GM12865 (cell line): Measurements from ENCODE around the gene EXOC8.
A peak's percentile ranks its signal among the peaks of the same experiment; 100 is the strongest.

Experiments used
- DNase-seq: peaks from one replicate; pipeline ENCODE4 v3.0.0; 2010; ENCODE audit warnings: low read depth
- H3K4me3 ChIP-seq: 2 replicates; pipeline ENCODE4 v1.5.1; 2011; ENCODE audit warnings: mild to moderate bottlenecking, low read depth, low read length, control low read depth
- TF ChIP-seq, protein P1 (sequence below): IDR thresholded peaks from 2 replicates; pipeline ENCODE4 v1.5.1; 2011; ENCODE audit warnings: low read length, control low read depth, low read depth, inconsistent platforms; ENCODE audit not compliant: insufficient read depth; ENCODE audit errors: missing control alignments

Gene EXOC8

DNA sequence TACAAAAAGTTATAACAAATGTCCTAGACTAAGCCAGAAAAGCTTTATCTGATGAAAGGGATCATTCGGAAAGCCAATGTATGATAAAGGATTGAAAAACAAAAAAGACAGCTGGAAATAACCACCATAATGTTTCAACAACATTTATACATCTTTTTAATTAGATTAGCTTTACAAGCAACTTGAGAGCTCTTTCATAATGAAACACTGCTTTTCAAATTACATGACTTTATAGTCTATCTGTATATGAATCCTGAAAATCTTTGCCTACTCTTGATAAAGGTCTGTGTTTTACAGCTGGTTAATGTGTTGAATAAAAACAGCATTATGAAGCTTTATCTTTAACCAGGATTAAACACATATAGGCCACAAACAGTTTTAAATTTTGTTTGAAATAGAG, 26.0 kb upstream of the EXOC8 start:
- no peak overlapping the region for H3K4me3 ChIP-seq
- DNase-seq = no peak
- TF ChIP-seq, protein P1, sequence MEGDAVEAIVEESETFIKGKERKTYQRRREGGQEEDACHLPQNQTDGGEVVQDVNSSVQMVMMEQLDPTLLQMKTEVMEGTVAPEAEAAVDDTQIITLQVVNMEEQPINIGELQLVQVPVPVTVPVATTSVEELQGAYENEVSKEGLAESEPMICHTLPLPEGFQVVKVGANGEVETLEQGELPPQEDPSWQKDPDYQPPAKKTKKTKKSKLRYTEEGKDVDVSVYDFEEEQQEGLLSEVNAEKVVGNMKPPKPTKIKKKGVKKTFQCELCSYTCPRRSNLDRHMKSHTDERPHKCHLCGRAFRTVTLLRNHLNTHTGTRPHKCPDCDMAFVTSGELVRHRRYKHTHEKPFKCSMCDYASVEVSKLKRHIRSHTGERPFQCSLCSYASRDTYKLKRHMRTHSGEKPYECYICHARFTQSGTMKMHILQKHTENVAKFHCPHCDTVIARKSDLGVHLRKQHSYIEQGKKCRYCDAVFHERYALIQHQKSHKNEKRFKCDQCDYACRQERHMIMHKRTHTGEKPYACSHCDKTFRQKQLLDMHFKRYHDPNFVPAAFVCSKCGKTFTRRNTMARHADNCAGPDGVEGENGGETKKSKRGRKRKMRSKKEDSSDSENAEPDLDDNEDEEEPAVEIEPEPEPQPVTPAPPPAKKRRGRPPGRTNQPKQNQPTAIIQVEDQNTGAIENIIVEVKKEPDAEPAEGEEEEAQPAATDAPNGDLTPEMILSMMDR = no peak

DNA sequence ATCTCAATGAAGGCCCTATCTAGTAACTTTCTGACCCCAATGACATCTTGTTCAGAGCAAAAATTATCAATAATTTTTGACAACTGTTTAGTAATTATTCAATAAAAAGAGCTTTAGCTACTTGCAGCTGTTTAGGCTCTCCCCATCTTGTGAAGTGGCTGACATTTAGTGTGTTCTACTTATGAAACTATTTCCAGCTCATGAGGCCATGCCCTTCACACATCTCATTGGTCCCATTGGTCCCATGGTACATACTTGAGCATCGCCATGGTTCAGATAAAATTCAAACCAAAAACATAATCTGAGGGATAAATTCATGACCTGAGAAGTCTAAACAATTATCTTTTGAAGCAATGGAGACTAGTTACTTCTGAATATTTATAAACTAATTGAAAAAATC, 24.7 kb upstream of the EXOC8 start:
- DNase-seq = no peak
- TF ChIP-seq, protein P1 = no peak
- no peak overlapping the region for H3K4me3 ChIP-seq

DNA sequence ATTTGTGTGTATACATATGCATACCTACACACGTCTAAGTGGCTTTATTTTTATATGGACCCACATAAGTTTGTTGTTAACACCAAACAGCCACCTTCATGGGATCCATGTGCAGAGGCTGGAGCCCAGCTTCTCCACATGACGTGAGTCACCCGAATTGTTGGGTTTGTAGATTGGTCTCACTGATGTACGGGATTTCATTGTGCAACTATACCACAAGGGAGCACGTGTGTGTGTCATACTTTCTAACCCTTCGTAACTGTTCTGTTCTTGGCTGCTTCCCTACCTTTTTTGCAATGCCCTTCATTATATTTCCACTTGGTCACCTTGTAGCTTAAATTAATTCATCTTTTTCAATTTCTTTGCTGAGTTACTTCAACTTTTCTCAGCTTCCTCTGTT, 21.5 kb upstream of the EXOC8 start:
- no peak for DNase-seq
- TF ChIP-seq, protein P1 = no peak
- H3K4me3 ChIP-seq = no peak overlapping the region

DNA sequence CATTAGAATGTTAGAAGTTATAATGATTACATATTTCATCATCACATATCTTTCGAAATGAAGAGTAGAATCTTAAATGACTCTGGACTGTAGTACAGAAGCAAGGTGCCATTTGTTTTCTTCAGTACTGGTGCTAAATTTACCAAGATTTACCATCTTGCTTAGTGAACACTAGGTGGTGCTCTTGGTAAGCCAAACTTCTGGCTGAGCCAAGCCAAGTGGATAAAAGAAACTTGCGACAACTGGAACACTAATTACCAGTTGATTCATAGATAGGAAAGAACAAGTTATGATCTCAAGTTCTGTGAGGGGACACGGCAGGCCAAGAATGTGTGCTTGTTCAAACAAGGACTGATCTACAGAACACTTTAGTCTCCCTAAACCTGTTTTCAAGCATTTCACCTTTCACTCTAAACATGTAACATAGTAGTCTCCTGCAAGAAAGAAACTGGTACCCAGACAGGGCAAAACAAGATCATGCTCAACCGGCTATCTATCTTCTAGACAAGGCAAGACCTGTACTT, 20.2 kb upstream of the EXOC8 start:
- TF ChIP-seq, protein P1 = peak; percentile 70
- H3K4me3 ChIP-seq = no peak overlapping the region
- DNase-seq = peak; percentile 68

DNA sequence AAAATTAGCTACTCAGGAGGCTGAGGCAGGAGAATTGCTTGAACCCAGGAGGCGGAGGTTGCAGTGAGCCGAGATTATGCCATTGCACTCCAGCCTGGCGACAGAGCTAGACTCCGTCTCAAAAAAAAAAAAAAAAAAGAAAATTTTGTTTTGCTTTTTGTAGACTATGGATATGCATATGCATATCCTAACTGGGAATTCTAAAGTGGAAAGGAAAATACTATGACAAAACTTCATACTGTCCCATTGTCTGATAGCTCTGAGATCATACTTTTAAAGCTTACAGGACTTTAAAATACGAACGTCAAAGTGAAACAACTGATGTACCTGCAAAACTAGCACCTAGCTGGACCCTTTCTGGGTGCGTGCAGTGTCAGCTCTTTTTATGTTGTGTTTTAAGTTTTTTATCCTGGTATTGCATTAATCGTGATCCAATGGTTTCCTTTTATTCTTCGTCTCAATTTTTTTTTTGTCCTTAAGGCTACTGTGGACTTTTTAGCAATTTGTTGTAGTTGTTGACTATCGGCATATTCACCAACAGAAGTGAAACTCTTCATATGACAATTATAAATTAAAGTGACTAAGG, 19.6 kb upstream of the EXOC8 start:
- H3K4me3 ChIP-seq = no peak overlapping the region
- TF ChIP-seq, protein P1 = no peak
- DNase-seq = no peak

DNA sequence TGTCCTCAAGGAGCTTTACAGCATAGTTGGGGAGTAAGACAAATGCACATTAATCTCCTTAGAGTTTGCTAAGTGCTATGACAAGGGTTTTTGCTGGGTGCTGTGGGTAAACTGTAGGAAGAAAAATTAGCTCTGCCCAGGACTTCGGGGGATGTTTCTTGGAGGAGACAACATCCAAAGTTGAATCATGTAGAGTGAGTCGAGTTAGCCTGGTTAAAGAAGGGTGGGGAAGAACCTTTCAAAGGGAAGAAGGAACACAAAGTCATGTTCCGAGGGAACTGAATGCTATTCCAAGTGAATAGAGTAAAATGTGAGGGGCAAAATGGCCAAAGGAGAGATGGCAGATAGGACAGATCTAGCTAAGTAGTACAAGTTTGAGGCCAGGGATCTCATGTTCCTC, 17.5 kb upstream of the EXOC8 start:
- DNase-seq = no peak
- H3K4me3 ChIP-seq = no peak overlapping the region
- TF ChIP-seq, protein P1 = no peak
